ENCODE measurements around the gene RHBDF1. TPM values are rescaled to one million over a fixed set of nuclear protein-coding genes. Genes with fewer than 3 reads are reported as not detected.

Gene RHBDF1
- total RNA-seq, 1 donor from 2014 or later, result 0.52 TPM

- peak overlapping the region; percentile 80 for H3K4me3 Mint-ChIP-seq
- H3K27me3 Mint-ChIP-seq (ENCODE audit: insufficient read depth), result peaks cover 19% of the 10 kb centered on the region
- peaks cover 8% of the 10 kb centered on the region for H3K36me3 Mint-ChIP-seq (ENCODE audit: low read depth)
- H3K9me3 Mint-ChIP-seq, result no peaks in the 10 kb centered on the region
- intact Hi-C loops (cut with micrococcal nuclease), result loop anchor here (1.0 kb wide), 2 partner anchors 11 to 23 kb away; partner anchors contain the start of genes POLR3K and SNRNP25
- no peak for DNase-seq (ENCODE audit: low spot score)
- peak overlapping the region; percentile 71 for H3K27ac Mint-ChIP-seq
- peaks cover 28% of the 10 kb centered on the region for H3K4me1 Mint-ChIP-seq (ENCODE audit: low read depth)
Measured at GRCh38 chr16:76535-77272, 4.3 kb upstream of the RHBDF1 start.

- peaks cover 8% of the 10 kb centered on the region for H3K36me3 Mint-ChIP-seq (ENCODE audit: low read depth)
- no peaks in the 10 kb centered on the region for H3K9me3 Mint-ChIP-seq
- DNase-seq (ENCODE audit: low spot score), result no peak
- intact Hi-C loops (cut with micrococcal nuclease), result no loop called here
- peaks cover 24% of the 10 kb centered on the region for H3K27me3 Mint-ChIP-seq (ENCODE audit: insufficient read depth)
- H3K4me1 Mint-ChIP-seq (ENCODE audit: low read depth), result peaks cover 28% of the 10 kb centered on the region
- peak overlapping the region; percentile 80 for H3K4me3 Mint-ChIP-seq
- peak overlapping the region; percentile 71 for H3K27ac Mint-ChIP-seq
Measured at GRCh38 chr16:75580-76501, 3.4 kb upstream of the RHBDF1 start.

- intact Hi-C loops (cut with micrococcal nuclease), result no loop called here
- Mint-ChIP-seq H3K9me3 (no peaks in the 10 kb centered on the region), H3K27ac (no peak overlapping the region), H3K36me3 (ENCODE audit: low read depth) (peaks cover 8% of the 10 kb centered on the region), H3K27me3 (ENCODE audit: insufficient read depth) (peaks cover 34% of the 10 kb centered on the region), H3K4me3 (peak overlapping the region; percentile 42), H3K4me1 (ENCODE audit: low read depth) (peaks cover 24% of the 10 kb centered on the region)
- no peak for DNase-seq (ENCODE audit: low spot score)
Measured at GRCh38 chr16:74747-75334, 2.4 kb upstream of the RHBDF1 start.

GRCh38 chr16:74051-74746, 1.8 kb upstream of the RHBDF1 start:
- H3K9me3 Mint-ChIP-seq, result no peaks in the 10 kb centered on the region
- peaks cover 2% of the 10 kb centered on the region for H3K36me3 Mint-ChIP-seq (ENCODE audit: low read depth)
- peak overlapping the region; percentile 42 for H3K4me3 Mint-ChIP-seq
- intact Hi-C loops (cut with micrococcal nuclease), result no loop called here
- no peak for DNase-seq (ENCODE audit: low spot score)
- H3K4me1 Mint-ChIP-seq (ENCODE audit: low read depth), result peaks cover 18% of the 10 kb centered on the region
- no peak overlapping the region for H3K27ac Mint-ChIP-seq
- peaks cover 41% of the 10 kb centered on the region for H3K27me3 Mint-ChIP-seq (ENCODE audit: insufficient read depth)

- H3K4me3 Mint-ChIP-seq, result peak overlapping the region; percentile 19
Measured at GRCh38 chr16:71540-72401, 660 bp downstream of the RHBDF1 start.

GRCh38 chr16:71210-71539, 1.3 kb downstream of the RHBDF1 start:
- Mint-ChIP-seq H3K4me1 (ENCODE audit: low read depth) (peaks cover 9% of the 10 kb centered on the region), H3K27me3 (ENCODE audit: insufficient read depth) (peaks cover 48% of the 10 kb centered on the region), H3K4me3 (no peak overlapping the region), H3K27ac (no peak overlapping the region), H3K9me3 (no peaks in the 10 kb centered on the region), H3K36me3 (ENCODE audit: low read depth) (peaks cover 2% of the 10 kb centered on the region)
- intact Hi-C loops (cut with micrococcal nuclease), result no loop called here
- no peak for DNase-seq (ENCODE audit: low spot score)

More at GRCh38 chr16:71540-72401, 660 bp downstream of the RHBDF1 start:
- intact Hi-C loops (cut with micrococcal nuclease), result no loop called here
- peaks cover 48% of the 10 kb centered on the region for H3K27me3 Mint-ChIP-seq (ENCODE audit: insufficient read depth)
- H3K4me1 Mint-ChIP-seq (ENCODE audit: low read depth), result peaks cover 15% of the 10 kb centered on the region
- no peak overlapping the region for H3K27ac Mint-ChIP-seq
- no peaks in the 10 kb centered on the region for H3K9me3 Mint-ChIP-seq
- DNase-seq (ENCODE audit: low spot score), result no peak
- H3K36me3 Mint-ChIP-seq (ENCODE audit: low read depth), result peaks cover 2% of the 10 kb centered on the region

- no peak for DNase-seq (ENCODE audit: low spot score)
- no peaks in the 10 kb centered on the region for H3K9me3 Mint-ChIP-seq
- H3K36me3 Mint-ChIP-seq (ENCODE audit: low read depth), result peaks cover 2% of the 10 kb centered on the region
- H3K27me3 Mint-ChIP-seq (ENCODE audit: insufficient read depth), result peaks cover 49% of the 10 kb centered on the region
- no peak overlapping the region for H3K27ac Mint-ChIP-seq
- no peak overlapping the region for H3K4me3 Mint-ChIP-seq
- peaks cover 12% of the 10 kb centered on the region for H3K4me1 Mint-ChIP-seq (ENCODE audit: low read depth)
- intact Hi-C loops (cut with micrococcal nuclease), result no loop called here
Measured at GRCh38 chr16:69181-69580, 3.2 kb downstream of the RHBDF1 start.

GRCh38 chr16:67884-68789, 4.3 kb downstream of the RHBDF1 start:
- intact Hi-C loops (cut with micrococcal nuclease), result no loop called here
- H3K9me3 Mint-ChIP-seq, result no peaks in the 10 kb centered on the region
- H3K4me1 Mint-ChIP-seq (ENCODE audit: low read depth), result peaks cover 11% of the 10 kb centered on the region
- no peak overlapping the region for H3K27ac Mint-ChIP-seq
- DNase-seq (ENCODE audit: low spot score), result no peak
- peaks cover 2% of the 10 kb centered on the region for H3K36me3 Mint-ChIP-seq (ENCODE audit: low read depth)
- peaks cover 41% of the 10 kb centered on the region for H3K27me3 Mint-ChIP-seq (ENCODE audit: insufficient read depth)
- H3K4me3 Mint-ChIP-seq, result no peak overlapping the region

- H3K4me1 Mint-ChIP-seq (ENCODE audit: low read depth), result peaks cover 7% of the 10 kb centered on the region
Measured at GRCh38 chr16:67183-67791, 5.1 kb downstream of the RHBDF1 start.

GRCh38 chr16:66309-67182, 5.9 kb downstream of the RHBDF1 start:
- H3K36me3 Mint-ChIP-seq (ENCODE audit: low read depth), result no peaks in the 10 kb centered on the region
- intact Hi-C loops (cut with micrococcal nuclease), result no loop called here
- H3K4me3 Mint-ChIP-seq, result no peak overlapping the region
- H3K9me3 Mint-ChIP-seq, result no peaks in the 10 kb centered on the region
- peaks cover 7% of the 10 kb centered on the region for H3K4me1 Mint-ChIP-seq (ENCODE audit: low read depth)
- H3K27ac Mint-ChIP-seq, result no peak overlapping the region
- no peak for DNase-seq (ENCODE audit: low spot score)
- H3K27me3 Mint-ChIP-seq (ENCODE audit: insufficient read depth), result peaks cover 34% of the 10 kb centered on the region

More at GRCh38 chr16:67183-67791, 5.1 kb downstream of the RHBDF1 start:
- peaks cover 36% of the 10 kb centered on the region for H3K27me3 Mint-ChIP-seq (ENCODE audit: insufficient read depth)
- no peaks in the 10 kb centered on the region for H3K36me3 Mint-ChIP-seq (ENCODE audit: low read depth)
- H3K27ac Mint-ChIP-seq, result no peak overlapping the region
- no peak for DNase-seq (ENCODE audit: low spot score)
- H3K9me3 Mint-ChIP-seq, result no peaks in the 10 kb centered on the region
- intact Hi-C loops (cut with micrococcal nuclease), result no loop called here
- H3K4me3 Mint-ChIP-seq, result no peak overlapping the region
